PFSK-1 (cell line): ENCODE data around the gene CSTA.

Experiments
- FOXP2 ChIP-seq: optimal IDR thresholded peaks from 2 replicates; pipeline ENCODE3; 2011; ENCODE audit warnings: borderline replicate concordance, control low read depth, inconsistent platforms; ENCODE audit not compliant: insufficient read depth; ENCODE audit errors: extremely low read length, extremely low read depth
- POLR2AphosphoS5 ChIP-seq: IDR thresholded peaks from 2 replicates; pipeline ENCODE4 v1.6.1; 2012; ENCODE audit warnings: low read depth, mild to moderate bottlenecking, control low read depth, low read length, moderate library complexity
- SIN3A ChIP-seq: IDR thresholded peaks from 2 replicates; pipeline ENCODE4 v1.6.1; 2012; ENCODE audit warnings: mild to moderate bottlenecking, low read length, moderate library complexity, borderline replicate concordance; ENCODE audit not compliant: insufficient read depth
- TAF1 ChIP-seq: IDR thresholded peaks from 2 replicates; pipeline ENCODE4 v1.6.1; 2012; ENCODE audit warnings: low read length, control low read depth, borderline replicate concordance; ENCODE audit not compliant: insufficient read depth
- TF ChIP-seq, protein P1 (sequence below), 2 experiments: IDR thresholded peaks; 2 replicates each; pipeline versions ENCODE4 v1.6.1 to v1.8.0; 2011 to 2012; ENCODE audit warnings: low read depth in 2 of 2, low read length in 2 of 2, control low read depth in 1 of 2, inconsistent platforms in 1 of 2, mild to moderate bottlenecking in 1 of 2, moderate library complexity in 1 of 2; ENCODE audit not compliant: insufficient read depth in 1 of 2

CSTA gene

DNA sequence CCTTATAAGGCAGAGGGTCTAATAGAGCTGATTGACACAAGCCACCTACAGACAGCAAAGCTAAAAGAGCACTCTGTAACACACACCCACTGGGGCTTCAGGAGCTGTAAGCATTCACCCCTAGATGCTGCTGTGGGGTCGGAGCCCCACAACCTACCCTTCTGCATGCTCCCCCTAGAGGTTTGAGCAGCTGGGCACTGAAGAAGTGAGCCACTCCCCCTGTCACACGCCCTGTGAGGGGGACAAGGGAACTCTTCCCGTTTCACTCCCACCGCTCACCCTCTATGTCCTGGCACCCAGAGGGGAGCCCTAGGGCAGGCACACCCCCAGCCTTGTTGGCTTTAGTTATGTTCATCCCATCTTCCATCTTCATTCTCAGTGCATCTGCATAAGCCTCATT, 9.4 kb upstream of the CSTA start:
- TF ChIP-seq SIN3A: no peak
- TF ChIP-seq TAF1: no peak
- TF ChIP-seq, protein P1, sequence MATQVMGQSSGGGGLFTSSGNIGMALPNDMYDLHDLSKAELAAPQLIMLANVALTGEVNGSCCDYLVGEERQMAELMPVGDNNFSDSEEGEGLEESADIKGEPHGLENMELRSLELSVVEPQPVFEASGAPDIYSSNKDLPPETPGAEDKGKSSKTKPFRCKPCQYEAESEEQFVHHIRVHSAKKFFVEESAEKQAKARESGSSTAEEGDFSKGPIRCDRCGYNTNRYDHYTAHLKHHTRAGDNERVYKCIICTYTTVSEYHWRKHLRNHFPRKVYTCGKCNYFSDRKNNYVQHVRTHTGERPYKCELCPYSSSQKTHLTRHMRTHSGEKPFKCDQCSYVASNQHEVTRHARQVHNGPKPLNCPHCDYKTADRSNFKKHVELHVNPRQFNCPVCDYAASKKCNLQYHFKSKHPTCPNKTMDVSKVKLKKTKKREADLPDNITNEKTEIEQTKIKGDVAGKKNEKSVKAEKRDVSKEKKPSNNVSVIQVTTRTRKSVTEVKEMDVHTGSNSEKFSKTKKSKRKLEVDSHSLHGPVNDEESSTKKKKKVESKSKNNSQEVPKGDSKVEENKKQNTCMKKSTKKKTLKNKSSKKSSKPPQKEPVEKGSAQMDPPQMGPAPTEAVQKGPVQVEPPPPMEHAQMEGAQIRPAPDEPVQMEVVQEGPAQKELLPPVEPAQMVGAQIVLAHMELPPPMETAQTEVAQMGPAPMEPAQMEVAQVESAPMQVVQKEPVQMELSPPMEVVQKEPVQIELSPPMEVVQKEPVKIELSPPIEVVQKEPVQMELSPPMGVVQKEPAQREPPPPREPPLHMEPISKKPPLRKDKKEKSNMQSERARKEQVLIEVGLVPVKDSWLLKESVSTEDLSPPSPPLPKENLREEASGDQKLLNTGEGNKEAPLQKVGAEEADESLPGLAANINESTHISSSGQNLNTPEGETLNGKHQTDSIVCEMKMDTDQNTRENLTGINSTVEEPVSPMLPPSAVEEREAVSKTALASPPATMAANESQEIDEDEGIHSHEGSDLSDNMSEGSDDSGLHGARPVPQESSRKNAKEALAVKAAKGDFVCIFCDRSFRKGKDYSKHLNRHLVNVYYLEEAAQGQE (IDR thresholded peaks at IDR 0.05; ENCODE audit: insufficient read depth in 1 of 2, low read depth in 2 of 2, low read length in 2 of 2): no peak
- no peak for TF ChIP-seq POLR2AphosphoS5
- no peak for TF ChIP-seq FOXP2

GRCh38 chr3:122316368-122316767, 8.7 kb upstream of the CSTA start:
- TF ChIP-seq TAF1: no peak
- TF ChIP-seq FOXP2: no peak
- TF ChIP-seq POLR2AphosphoS5: no peak
- TF ChIP-seq SIN3A: no peak
- TF ChIP-seq, protein P1 (IDR thresholded peaks at IDR 0.05; ENCODE audit: insufficient read depth in 1 of 2, low read depth in 2 of 2, low read length in 2 of 2): no peak

DNA sequence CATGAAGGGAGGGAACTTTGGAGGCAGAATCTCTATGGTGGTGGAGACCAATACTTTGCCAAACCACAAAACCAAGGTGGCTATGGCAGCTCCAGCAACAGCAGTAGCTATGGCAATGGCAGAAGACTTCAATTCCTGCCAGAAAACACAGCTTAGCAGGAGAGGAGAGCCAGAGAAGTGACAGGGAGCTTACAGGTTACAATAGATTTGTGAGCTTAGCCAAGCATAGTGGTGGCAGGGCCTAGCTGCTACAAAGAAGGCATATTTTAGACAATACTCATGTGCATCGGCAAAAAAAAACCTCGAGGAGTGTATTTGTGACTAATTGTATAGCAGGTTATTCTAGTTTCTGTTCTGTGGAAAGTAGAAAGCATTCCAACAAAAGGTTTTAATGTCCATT, 6.4 kb upstream of the CSTA start:
- TF ChIP-seq FOXP2 (no peak), TAF1 (no peak), SIN3A (no peak), POLR2AphosphoS5 (no peak)
- TF ChIP-seq, protein P1 (IDR thresholded peaks at IDR 0.05; ENCODE audit: insufficient read depth in 1 of 2, low read depth in 2 of 2, low read length in 2 of 2): no peak

DNA sequence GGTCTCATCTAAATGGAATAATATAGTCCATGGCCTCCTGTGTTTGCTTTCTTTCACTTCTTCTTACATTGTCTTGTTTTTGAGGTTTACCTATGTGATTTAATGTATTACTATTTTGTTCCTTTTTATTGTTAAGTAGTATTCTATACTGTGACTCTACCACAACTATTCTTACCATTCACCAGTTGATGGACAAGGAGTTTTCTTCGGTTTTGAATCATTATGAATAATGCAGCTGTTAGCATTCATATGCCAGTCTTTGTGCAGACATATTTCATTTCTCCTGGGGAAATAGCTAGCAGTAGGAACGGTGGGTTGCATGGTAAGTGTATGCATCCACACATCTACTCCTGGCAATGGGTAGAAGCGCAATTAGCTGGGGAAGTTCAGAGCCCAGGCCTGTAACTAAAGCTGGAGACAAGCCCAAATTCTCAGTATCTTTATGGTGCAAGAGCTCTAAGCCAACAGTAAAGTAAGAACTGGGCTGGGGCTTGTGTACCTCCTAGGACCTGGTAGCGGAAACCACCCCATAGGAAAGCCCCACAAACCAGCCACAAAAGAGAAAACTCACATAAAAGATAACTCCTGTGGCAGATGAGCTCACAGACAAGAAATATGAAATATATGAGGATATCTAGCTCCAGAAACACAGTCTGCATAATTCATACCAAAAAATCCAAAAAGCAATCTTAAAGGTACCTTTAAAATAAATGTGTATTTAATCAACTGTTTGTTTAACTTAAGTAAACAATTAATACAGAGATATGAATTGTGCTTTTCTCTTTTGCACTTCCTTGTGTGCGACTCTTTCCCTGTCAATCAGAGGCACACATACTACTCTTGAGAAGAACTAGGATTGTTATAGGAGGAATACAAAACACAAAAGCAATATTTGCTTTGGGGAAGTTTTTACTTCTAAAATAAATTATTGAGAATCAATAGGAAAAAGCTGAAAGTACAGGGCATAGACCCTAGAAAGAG, 2.7 kb upstream of the CSTA start:
- TF ChIP-seq, protein P1 (IDR thresholded peaks at IDR 0.05; ENCODE audit: insufficient read depth in 1 of 2, low read depth in 2 of 2, low read length in 2 of 2): no peak
- no peak for TF ChIP-seq TAF1
